ENCODE results near the gene PPFIA4.

Gene PPFIA4

GRCh38 chr1:203128431-203128715, 102.1 kb downstream of the PPFIA4 start:
- peaks cover 8% of the 10 kb centered on the region for H3K27me3 ChIP-seq (replicated peaks; ENCODE audit: control insufficient read depth, insufficient read depth, low read length)
- DNase-seq (ENCODE audit: extremely low read depth, insufficient read length) = no peak
- no peak for TF ChIP-seq CTCF (IDR thresholded peaks at IDR 0.05; ENCODE audit: insufficient read depth, low read length, poor library complexity, severe bottlenecking)
- no peak overlapping the region for H3K4me3 ChIP-seq (replicated peaks; ENCODE audit: low read depth, low read length)
- no peaks in the 10 kb centered on the region for H3K36me3 ChIP-seq (ENCODE audit: control insufficient read depth, insufficient read depth, low read length)
